ENCODE results near the gene EEF1B2. TPM values are rescaled to one million over a fixed set of nuclear protein-coding genes. Genes with fewer than 3 reads are reported as not detected.
A peak's percentile ranks its signal among the peaks of the same experiment; 100 is the strongest.

EEF1B2 gene
- total and polyA plus RNA-seq, 2 of the 13 experiments (the other 11 are each of a cell fraction or from before 2014, with no cell fraction given), result 1,284 to 1,731 TPM

GRCh38 chr2:206159346-206160124, at the start of gene EEF1B2, which contains the start of gene NDUFS1 (continued):
- TF ChIP-seq ZNF550 (CRISPR knock-in tag; IDR thresholded peaks at IDR 0.05; ENCODE audit: borderline replicate concordance), result 0 out of 2 replicates have a peak, but pooled peaks have one; percentile 50
- peak; percentile 95 for TF ChIP-seq ZFY (CRISPR knock-in tag; IDR thresholded peaks at IDR 0.05)
- peak; percentile 81 for TF ChIP-seq ZBTB20 (CRISPR knock-in tag; IDR thresholded peaks at IDR 0.05; ENCODE audit: borderline replicate concordance, low read depth)
- TF ChIP-seq ZFP1 (CRISPR knock-in tag; IDR thresholded peaks at IDR 0.05), result peak; percentile 83; the same call in 1 of the 2 replicates
- TF ChIP-seq ZNF772 (CRISPR knock-in tag; IDR thresholded peaks at IDR 0.05), result peak; percentile 63; the same call in 1 of the 2 replicates
- no peak for TF ChIP-seq FOXP1 (IDR thresholded peaks at IDR 0.05)
- TF ChIP-seq FOXP1 (CRISPR knock-in tag; IDR thresholded peaks at IDR 0.05), result no peak
- TF ChIP-seq DPF2 (CRISPR knock-in tag; IDR thresholded peaks at IDR 0.05; ENCODE audit: borderline replicate concordance, low read depth), result no peak
- TF ChIP-seq BORCS8-MEF2B (CRISPR knock-in tag; IDR thresholded peaks at IDR 0.05), result peak; percentile 89
- peak; percentile 78 for TF ChIP-seq MED8 (CRISPR knock-in tag; IDR thresholded peaks at IDR 0.05; ENCODE audit: insufficient replicate concordance)
- peak; percentile 93 for TF ChIP-seq ZNF574 (CRISPR knock-in tag; IDR thresholded peaks at IDR 0.05)
- peak; percentile 81; the same call in 1 of the 2 replicates for TF ChIP-seq RXRB (CRISPR knock-in tag; IDR thresholded peaks at IDR 0.05; ENCODE audit: borderline replicate concordance)
- TF ChIP-seq ELF1 (CRISPR knock-in tag; IDR thresholded peaks at IDR 0.05), result peak; percentile 89
- TF ChIP-seq ZFP37 (CRISPR knock-in tag; IDR thresholded peaks at IDR 0.05; ENCODE audit: borderline replicate concordance), result peak; percentile 73; the same call in 1 of the 2 replicates
- peak; percentile 54; the same call in 1 of the 2 replicates for TF ChIP-seq ZC3H13 (CRISPR knock-in tag; IDR thresholded peaks at IDR 0.05)
- TF ChIP-seq MXD1 (CRISPR knock-in tag; IDR thresholded peaks at IDR 0.05), result peak; percentile 98; the same call in 1 of the 2 replicates
- TF ChIP-seq XRCC5 (optimal IDR thresholded peaks at IDR 0.05; ENCODE audit: low read length), result peak; percentile 75
- TF ChIP-seq TP53 (CRISPR knock-in tag; conservative IDR thresholded peaks at IDR 0.05), result peak; percentile 85; the same call in 1 of the 2 replicates
- no peak for TF ChIP-seq SIN3A (IDR thresholded peaks at IDR 0.05; ENCODE audit: borderline replicate concordance, low read depth, low read length)
- peak; percentile 79; the same call in 1 of the 2 replicates for TF ChIP-seq ZNF644 (CRISPR knock-in tag; IDR thresholded peaks at IDR 0.05; ENCODE audit: low read depth)
- TF ChIP-seq ZNF543 (CRISPR knock-in tag; IDR thresholded peaks at IDR 0.05), result peak; percentile 95; the same call in 1 of the 2 replicates
- peak; percentile 98; the same call in 1 of the 2 replicates for TF ChIP-seq THAP9 (CRISPR knock-in tag; IDR thresholded peaks at IDR 0.05; ENCODE audit: borderline replicate concordance)
- no peak for TF ChIP-seq PRPF4 (IDR thresholded peaks at IDR 0.05; ENCODE audit: low read depth, low read length, poor library complexity, severe bottlenecking)
- TF ChIP-seq NR3C1 (CRISPR knock-in tag; IDR thresholded peaks at IDR 0.05), result 0 out of 2 replicates have a peak, but pooled peaks have one; percentile 60
- peak; percentile 83; the same call in 1 of the 2 replicates for TF ChIP-seq PAX8 (CRISPR knock-in tag; IDR thresholded peaks at IDR 0.05; ENCODE audit: borderline replicate concordance)
